GM19395 (cell line): ENCODE data around the gene UBE2D2.

Source experiments
- ATAC-seq: cut with Tn5 transposase; IDR thresholded peaks from one replicate; pipeline ENCODE4 v1.9.1; 2021; ENCODE audit warnings: mild to moderate bottlenecking, moderate library complexity; ENCODE audit not compliant: unreplicated experiment

UBE2D2 gene

DNA sequence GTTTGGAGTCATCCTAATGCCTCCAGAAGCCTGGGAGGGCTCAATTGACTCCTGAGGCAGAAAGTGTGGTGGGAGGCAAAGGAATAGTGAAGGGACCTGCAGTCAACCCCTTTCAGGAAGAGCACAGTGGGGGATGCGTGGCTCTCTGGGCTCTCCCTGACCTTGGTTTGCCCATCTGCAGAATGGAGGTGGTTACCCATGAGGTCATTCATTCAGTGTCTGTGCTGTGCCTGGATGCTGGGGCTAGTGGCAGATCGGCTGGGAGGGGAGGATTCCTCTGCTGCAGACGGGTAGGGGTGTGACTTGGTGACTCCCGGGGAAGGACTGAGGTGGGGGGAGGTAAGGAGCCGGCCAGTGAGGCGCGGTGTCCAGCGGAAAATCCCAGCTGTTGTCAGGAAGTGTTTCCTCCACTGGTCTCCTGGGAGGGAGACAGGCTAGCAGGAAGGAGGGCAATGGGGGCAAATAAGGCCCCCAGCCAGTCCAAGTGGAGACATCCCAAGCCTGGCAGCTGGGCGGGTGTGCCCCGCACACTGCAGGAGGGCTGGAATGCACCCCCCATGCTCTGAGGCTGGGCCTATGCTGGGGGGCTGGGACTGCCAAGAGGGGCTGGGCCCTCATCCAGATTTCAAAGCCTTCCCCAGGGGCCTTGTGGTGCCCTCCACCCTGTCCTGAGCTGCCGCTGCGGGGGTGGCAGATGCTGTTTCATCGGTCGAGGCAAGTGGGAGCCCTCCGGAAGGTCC lies 98.0 kb downstream of the UBE2D2 start:
- no peak for ATAC-seq

DNA sequence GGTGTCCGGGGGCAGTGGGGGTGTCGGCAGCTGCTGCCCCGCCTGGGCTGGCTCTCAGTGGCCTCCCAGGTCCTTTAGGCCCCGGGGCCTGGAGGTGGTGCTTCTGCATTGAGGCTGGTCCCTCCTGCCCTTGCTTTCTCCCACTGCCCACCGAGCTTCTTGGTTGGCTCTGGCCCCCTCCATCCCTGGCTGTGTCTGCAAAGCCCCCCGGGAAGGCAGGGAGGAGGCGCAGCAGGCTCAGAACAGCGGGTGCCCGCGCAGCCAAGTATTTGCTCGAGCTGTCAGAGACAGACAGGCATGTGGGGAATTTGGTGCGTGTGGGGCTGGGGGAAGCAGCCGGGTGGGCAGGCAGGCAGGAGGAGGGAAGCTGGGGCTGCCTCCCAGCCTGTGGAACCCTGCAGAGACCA lies 98.6 kb downstream of the UBE2D2 start:
- no peak for ATAC-seq

DNA sequence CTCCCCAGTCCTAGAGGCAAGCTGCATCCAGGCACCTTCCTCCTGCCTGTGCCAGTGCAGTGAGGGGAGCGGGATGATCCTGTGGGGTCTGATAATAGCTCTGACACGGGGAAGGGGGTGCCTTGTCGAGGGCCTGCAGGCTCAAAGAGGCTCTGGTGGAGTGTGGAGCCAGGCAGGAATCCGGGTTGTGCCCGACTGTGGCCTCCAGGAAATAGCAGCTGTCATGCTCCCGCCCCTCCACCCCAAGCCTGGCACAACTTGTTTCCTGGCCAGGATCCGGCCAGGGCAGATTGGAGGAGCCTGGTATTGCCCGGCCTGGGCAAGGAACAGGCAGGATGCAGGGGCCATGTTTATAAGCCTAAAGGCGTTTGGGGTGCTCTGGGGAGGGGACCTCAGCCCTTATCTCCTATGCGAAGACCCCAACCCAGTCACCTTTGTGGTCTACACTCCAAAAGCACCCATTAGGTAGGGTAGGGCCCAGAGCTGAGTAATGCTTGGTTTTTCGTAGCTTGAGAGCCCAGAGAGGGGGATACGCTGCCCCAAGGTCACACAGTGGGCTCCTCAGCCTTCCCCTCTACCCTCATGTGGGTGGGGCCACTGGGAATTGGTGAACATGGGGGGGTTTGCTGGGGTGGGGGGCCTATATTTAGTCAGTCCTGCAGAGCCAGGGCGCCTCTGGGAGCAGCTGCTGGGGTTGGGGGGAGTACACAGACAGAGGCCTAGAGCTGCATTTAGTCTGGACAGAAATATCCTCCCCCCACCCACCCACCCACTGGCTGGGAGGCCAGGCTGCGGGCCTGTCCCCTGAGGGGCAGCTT lies 99.2 kb downstream of the UBE2D2 start:
- ATAC-seq: no peak

DNA sequence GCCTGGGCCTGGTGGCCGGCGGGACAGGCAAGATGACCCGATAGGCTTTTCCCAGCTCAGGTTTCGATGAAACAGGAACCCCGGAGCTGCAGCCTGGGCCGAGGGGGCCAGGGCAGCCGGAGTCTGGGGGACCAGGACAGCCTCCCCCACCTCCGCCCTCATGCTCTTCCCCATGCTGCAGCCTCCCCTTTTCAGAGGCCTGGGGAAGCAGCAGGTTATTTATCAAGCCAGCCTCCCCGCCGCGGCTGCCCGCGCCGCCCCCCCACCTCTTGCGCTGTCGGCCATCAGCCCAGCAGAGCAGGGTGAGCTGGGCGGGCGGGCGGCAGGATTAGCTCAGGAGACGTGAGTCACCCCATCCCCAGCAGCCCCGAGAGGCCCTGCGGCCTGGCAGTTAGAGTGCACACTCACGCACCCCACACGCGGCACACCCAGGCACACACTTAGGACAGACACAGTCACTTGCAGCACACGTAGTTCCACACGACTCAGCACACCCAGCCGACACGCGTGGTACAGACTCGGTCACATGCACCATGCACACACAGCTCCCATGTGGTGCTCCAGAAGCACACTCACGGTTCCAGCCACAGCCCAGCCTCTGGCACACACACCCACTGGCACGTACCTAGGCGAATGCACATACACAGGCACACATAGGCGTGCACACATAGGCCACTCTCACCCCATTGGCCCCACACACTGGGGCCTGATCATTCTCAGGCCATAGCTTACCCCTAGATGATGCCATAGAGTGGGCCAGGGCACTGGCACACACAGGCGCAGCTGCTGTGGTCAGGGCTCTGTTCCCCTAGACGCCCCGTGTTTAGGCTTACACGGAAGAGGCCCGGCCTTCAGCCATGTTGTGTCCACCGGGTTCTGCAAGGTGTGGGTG lies 100.0 kb downstream of the UBE2D2 start:
- ATAC-seq: no peak

DNA sequence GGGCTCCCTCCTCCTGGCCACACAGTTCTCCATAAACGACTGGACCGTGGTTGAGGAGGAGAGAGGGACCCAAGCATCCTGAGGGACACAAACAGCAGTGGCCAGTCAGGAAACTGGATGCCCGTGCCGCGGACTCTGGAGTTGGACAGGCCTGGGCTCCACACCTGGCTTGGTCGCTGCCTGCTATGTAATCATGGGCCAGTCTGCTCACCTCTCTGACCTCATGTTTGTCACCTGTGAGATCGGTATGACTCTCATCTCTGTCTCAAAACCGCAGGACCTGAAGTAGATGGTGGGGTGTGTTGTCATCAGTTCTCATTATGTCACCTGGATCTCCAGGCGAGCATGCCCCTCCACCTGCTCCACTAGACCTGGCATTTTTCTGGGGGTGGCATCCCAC lies 101.5 kb downstream of the UBE2D2 start:
- no peak for ATAC-seq

DNA sequence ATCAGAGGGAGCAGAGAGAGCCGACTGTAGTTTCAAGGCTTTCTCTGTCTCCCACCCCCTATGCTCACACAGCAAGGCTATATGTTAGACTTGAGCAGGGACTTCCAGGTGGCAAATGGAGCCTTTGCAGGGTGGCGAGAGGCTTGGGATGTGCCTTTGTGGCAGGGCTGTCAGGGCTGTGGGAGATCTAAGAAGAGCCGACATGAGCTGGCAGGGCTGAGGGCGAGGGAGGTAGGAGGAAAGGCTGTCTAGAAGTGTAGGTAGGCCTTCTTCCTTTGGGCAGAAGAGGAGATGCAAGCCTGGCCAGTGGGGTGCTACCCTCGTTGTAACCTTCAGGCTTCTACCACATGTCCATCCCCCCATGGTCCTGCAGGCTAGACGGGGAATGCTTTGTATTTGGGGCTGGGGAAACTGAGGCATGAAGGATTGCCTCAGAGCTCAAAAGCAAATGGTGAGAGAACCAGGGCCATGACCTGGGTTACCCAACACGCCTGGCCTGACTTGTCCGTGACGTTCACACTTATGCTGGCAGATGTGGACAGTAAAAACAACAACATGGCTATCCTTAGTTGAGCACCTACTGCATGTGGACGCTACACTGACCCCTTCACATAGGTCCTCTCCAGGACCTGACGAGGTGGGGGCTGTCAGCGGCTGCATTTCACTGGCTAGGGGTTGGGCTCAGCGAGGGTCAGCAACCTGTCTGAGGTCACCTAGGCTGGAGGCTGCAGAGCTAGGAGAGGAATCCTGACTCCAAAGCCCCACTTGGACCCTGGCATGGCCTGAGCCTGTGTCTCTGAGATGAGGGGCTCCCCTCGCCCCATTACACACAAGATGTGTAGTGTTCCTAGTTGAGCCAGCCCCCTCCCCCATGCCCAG lies 102.3 kb downstream of the UBE2D2 start:
- no peak for ATAC-seq

DNA sequence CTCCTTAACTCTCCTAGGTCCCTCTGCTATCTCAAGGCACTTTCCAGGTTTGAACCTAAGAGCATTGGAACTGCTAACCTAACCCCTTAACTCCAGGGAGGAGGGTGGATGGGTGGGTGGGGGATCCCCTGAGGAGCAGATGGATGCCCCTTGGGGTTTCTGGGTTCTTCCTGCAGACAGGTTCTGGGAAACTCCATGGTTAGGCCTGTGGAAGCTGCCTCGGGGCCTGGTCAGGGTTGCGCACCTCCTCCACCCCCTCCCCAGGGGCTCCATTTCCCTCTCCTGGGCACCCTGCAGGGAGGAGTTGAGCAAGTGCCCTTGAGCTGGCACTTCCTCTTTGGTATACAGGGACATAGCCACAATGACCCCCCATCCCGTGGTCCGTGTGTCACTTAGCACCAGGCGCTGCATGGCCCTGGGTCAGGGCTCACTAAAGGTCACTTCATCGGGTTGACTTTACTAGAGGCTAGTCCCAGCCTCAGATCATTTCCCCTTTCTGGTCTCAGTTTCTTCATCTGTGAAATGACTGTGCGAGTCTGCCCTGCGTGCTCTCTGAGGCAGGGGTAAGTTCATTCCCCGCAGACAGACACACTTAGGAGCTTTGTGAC lies 103.1 kb downstream of the UBE2D2 start:
- ATAC-seq: peak; percentile 58

DNA sequence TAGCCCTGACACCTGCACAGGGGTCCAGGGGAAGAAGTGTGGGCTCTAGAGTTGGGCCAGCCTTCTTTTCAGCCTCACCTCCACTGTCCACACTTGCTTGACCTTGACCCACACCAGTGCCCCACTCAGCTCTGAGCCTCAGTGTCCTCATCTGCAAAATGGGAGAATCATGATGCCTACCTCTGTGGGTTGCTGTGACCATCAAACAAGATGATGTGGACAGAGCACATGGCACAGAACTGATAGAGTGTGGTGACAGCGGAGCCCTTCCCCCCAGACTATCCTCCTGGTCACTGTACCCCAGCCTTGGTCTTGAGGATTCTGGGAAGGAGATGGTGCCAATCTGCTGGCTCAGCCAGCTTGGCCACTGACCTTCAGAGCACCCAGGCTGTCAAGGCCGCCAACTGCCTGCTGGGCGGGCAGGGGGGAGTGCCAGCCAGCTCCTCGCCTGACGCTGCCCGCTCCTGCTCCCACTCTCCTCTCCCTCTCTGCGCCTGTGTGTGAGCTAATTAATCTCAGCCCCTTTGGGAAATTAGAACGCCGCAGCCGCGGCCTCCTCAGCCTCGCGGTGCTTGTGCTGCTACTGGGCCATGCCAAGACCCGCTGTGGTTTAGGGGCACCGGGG lies 103.7 kb downstream of the UBE2D2 start:
- ATAC-seq: no peak

DNA sequence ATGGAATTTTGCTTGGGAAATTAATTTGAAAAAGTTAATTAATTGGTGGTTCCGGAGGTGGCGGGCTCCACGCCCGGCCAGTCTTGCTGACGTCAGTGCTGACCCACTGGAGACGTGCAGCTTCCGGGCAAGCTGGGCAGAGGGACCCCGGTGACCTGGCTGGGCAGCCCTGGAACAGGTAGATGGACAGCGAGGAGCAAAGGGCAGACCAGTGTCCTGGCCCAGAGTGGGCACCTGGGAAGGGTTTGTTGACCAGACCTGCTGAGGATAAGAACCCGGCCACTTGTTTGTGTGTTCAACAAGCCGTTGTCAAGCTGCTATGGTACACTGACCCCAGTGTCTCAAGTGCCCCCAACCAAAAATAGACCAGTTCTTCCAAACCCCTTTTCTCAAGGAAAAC lies 104.5 kb downstream of the UBE2D2 start:
- no peak for ATAC-seq

DNA sequence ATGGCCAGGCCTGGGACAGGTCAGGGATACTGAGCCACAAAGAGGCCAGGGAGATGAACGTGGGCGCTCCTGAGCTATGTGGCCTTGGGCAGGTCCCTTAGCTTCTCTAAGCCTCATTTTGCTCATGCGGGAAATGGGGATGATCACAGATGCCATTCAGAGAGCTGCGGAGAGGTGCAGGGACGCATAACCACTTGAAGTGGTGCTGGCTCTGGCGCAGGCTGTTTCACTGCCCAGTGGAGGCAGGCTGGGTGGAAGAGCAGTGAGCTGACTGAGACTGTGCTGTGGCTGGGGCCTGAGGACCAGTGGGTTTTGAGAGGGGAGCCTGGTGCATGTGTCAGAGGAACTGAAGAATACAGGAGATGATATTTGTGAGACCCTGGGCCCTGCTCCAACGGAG lies 105.4 kb downstream of the UBE2D2 start:
- no peak for ATAC-seq

DNA sequence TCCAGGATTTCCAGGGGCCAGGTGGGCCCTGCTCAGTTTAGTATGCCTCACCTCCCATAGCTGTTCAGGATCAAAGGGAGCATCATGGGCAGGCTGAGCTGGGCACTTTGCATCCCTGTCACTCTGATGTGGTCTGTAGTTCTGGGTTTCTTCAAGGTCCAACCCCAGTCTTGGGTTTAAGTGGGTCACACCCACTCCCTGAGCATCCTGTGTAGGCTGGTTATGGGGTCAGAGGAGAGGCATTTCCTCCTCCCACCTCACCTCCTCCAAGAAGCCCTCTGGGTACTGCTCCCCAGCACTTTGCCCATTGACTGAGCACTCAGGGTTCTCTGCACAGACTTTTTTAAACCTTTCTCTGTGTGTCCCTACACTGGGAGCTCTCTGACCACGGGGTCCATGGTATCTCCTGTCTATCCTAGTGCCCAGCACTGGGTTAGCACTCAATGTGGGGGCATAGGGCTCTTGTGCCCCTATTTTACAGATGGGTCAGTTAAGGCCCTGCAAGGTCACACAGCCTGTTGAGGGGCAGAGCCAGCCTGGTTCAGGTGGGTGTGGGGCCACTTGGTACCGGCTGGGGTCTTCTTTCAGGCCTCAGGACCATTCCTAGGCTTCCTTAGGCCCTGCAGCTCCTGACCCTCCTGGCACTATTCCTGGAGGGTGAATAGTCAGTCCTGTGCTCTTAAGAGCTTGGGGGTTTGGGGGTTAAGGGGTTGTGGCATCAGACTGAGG lies 106.0 kb downstream of the UBE2D2 start:
- no peak for ATAC-seq

DNA sequence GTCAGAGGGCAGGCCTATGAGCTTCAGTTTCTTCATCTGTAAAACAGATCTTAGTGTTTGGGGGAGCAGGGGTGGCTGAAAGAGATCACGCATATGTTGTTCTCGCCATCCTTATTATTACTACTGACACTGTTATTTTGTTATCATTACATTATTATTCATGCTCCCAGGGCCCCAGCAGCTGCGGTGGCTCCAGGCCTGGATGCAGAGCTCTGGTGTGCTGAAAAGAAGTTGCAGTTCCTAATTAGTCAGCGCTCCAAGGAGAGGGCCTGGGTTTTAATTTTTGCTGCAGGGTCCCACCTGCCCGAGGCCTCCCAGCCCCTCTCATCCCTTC lies 106.6 kb downstream of the UBE2D2 start:
- no peak for ATAC-seq

DNA sequence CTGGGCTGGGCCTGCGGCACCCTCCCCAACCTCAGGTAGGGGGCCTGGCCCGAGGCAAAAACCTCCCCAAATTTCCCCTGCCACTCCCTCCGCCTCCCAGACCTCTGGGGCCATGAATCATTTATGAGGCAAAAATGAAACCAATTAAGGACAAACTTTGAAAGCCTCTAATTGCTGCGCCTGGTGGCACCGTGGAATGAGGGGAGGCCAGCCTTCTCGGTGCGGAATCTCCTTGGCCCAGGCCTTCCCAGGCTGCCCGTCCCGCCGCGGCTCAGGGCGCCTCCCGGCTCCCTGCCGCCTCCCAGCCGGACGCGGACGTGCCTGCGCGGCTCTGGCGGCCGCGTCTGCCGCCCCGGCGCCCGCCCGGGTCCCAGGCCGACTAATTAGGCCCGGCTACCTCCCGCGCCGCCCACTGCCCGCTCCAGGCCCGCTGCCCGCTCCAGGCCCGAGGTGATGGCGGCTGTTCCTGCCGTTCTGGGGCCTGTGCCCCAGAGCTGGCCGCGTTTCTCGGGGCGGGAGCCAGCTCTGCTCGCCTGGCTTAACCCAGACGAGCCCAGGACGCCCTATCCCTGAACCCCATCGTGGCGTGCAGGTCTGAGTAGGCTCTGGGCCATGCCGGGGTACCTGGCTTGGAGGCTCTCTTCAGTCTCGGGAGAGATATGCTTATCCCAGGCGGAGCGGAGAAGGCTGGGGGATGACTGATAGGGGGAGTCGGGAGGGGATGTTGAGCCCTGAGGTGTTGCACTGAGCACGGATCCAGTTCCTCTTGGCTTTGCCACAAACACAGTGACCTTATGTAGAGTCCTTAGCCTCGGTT lies 107.1 kb downstream of the UBE2D2 start:
- no peak for ATAC-seq

DNA sequence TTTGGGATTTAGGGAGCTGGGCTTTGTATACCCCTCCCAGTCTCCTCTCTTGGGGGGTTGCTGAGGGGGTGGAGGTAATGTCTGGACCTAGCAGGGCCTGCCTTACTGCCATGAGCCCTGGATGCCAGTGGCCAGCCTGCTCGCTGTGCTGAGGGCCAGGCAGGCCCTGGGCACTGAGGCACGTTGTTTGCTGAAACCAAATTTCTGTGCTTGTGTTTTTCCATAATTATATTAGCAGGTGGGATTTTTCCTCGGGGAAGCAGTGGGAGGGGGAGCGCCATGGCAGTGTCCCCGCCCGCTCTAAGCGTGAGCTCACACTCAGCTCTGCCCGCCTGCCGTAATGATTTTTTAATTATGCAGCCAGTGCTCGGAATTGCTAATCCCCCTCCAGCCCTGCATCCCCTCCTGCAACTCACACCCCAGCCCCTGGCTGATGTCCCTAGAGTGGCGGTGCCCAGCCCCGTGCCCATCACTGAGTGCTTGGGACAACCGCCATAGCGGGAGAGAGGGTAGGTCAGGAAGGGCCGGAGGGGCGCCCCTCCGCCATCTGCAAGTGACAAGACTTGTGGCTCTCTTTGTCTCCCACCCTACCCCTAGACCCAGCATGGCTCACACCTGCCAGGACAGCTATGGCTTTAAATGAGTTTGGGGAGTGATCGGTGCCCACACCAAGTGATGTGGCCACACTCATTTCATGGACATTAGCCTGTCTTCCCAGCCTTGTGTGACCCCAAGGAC lies 108.0 kb downstream of the UBE2D2 start:
- no peak for ATAC-seq

DNA sequence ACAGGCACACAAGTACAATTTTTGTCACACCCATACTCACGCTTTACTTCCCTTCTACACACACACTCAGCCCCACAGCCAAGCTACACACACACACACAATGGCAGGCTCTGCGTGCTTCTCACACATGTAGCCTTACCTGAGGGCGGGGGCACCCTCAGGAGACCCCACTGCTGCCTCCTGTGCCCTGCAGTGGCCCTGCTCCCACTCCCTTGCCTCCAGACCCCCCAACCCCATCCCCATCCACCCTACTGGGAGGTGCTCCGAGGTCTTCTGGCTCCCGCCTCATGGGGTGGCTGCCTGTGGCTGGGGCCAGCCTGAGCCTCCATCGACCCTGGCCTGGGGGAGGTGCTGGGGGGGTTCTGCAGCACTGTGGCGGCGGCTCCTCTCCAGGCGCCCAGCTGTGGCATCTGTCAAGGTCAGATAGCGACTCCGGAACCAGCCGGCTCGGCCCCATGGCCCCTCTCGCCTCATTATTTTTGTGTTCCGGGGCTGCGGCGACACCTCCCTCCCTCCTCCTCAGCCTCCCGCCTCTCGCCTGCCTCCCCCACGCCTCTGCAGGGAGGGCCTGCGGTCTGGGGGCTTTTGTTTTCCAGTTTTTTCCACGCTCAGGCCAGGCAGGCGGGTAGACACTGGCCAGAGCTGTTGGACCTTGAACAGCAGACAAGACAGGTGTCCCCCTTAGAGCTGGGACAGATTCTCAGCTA lies 108.7 kb downstream of the UBE2D2 start:
- ATAC-seq: peak; percentile 38

DNA sequence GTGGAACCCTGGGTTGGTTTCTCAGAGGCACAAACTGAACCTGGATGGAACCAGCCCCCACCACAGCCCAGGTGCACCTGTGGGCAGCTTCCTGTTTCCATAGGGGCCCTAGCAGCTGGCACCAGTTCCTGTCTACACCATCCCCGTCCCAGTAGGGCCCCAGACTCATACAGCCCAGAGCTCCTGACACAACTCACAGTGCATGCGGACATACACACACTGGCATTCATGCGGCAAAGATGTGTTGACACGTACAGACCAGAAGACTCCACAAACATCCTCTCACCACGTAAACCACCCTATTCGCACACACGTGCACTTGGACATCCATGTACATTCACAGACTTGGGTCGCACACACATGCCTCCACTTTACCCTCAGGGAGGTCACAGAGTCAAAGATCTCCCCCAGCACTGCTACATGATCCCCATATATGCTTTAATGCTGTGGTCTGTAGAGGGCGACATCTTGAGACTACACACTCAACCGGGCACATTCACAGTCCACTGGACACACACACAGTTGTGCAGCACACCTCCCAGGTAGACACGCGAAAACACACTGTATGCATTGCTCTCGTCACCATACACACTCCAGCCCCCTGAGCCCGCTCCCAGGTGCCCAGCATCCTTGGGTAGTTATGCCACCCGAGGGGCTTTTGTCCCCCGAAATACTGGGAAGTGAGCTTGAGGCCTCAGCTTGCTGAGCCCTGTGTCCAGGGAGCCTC lies 109.4 kb downstream of the UBE2D2 start:
- ATAC-seq: peak; percentile 53
